Measurements from ENCODE around the gene SLC2A10. TPM values are rescaled to one million over a fixed set of nuclear protein-coding genes. Genes with fewer than 3 reads are reported as not detected.

SLC2A10 gene
- total RNA-seq, 1 experiment from 2014 or later: not detected

DNA sequence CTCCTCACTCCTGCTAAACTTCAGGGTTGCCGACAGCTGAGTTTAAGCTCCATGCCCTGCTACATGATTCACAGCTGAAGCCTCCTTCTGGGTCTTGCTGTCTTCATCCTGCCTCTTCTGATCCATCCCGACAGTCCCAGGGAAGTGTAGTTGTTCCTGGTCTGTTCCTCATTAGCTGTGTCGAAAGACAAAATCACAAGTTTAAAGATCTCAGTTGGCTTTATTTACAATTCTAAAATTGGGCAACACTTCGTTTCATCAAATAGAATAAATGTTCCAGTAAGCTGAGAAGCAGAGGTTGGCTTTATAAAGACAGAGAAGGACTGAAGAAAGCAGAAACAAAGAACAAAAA is 4.1 kb upstream of the SLC2A10 start:
- CTCF ChIA-PET: no interaction called here
- BruUV-seq (replicated peaks): no TSS peak
- TF ChIP-seq EZH2 (IDR thresholded peaks at IDR 0.05; ENCODE audit: borderline replicate concordance, low read depth, low read length, poor library complexity, severe bottlenecking): no peak
- TF ChIP-seq, protein P1, sequence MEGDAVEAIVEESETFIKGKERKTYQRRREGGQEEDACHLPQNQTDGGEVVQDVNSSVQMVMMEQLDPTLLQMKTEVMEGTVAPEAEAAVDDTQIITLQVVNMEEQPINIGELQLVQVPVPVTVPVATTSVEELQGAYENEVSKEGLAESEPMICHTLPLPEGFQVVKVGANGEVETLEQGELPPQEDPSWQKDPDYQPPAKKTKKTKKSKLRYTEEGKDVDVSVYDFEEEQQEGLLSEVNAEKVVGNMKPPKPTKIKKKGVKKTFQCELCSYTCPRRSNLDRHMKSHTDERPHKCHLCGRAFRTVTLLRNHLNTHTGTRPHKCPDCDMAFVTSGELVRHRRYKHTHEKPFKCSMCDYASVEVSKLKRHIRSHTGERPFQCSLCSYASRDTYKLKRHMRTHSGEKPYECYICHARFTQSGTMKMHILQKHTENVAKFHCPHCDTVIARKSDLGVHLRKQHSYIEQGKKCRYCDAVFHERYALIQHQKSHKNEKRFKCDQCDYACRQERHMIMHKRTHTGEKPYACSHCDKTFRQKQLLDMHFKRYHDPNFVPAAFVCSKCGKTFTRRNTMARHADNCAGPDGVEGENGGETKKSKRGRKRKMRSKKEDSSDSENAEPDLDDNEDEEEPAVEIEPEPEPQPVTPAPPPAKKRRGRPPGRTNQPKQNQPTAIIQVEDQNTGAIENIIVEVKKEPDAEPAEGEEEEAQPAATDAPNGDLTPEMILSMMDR (conservative IDR thresholded peaks at IDR 0.05; ENCODE audit: low read depth, low read length): no peak

DNA sequence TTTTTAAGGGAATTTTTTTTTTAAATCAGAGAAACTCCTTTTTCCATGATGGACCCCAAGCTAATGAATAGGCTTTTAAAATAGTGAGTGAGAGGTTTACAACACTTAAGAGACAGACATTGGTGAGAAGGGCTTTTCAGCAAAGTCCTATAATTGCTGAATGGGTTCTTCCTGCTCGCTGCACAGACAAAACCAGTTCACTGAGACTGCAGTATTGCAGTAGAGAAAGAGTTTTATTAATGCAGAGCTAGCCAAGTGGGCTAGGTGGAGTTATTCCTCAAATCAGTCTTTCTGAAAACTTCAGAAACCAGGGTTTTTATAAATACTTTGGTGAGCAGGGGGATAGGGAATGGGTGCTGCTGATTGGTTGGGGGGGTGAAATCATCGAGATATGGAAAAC is 3.2 kb upstream of the SLC2A10 start:
- ChIA-PET CTCF (no interaction called here), POLR2A (ENCODE audit: low non-redundant PET) (no interaction called here)
- Histone ChIP-seq H3K27ac (ENCODE audit: low read depth, low read length, poor library complexity, severe bottlenecking) (no peak overlapping the region), H3K4me1 (ENCODE audit: insufficient read depth, low read length, poor library complexity, severe bottlenecking) (no peaks in the 10 kb centered on the region), H3K36me3 (ENCODE audit: insufficient read depth, low read length, poor library complexity, severe bottlenecking) (no peaks in the 10 kb centered on the region), H3K27me3 (replicated peaks; ENCODE audit: insufficient read depth, low read depth, low read length, poor library complexity) (peaks cover 41% of the 10 kb centered on the region), H3K9me3 (ENCODE audit: low read depth, low read length, poor library complexity, severe bottlenecking) (no peaks in the 10 kb centered on the region), H3K4me3 (ENCODE audit: low read depth, low read length, poor library complexity, severe bottlenecking) (no peak overlapping the region)
- intact Hi-C loops (cut with micrococcal nuclease; ENCODE audit: unreplicated experiment): no loop called here
- no peak for DNase-seq (ENCODE audit: low spot score)
- no TSS peak for BruUV-seq (replicated peaks)
- TF ChIP-seq, protein P1 (conservative IDR thresholded peaks at IDR 0.05; ENCODE audit: low read depth, low read length): no peak
- no peak for TF ChIP-seq EZH2 (IDR thresholded peaks at IDR 0.05; ENCODE audit: borderline replicate concordance, low read depth, low read length, poor library complexity, severe bottlenecking)

More for the DNA sequence above, 4.1 kb upstream of the SLC2A10 start:
- POLR2A ChIA-PET (ENCODE audit: low non-redundant PET): no interaction called here
- intact Hi-C loops (cut with micrococcal nuclease; ENCODE audit: unreplicated experiment): no loop called here
- Histone ChIP-seq H3K9me3 (ENCODE audit: low read depth, low read length, poor library complexity, severe bottlenecking) (no peaks in the 10 kb centered on the region), H3K27me3 (replicated peaks; ENCODE audit: insufficient read depth, low read depth, low read length, poor library complexity) (peaks cover 38% of the 10 kb centered on the region), H3K4me3 (ENCODE audit: low read depth, low read length, poor library complexity, severe bottlenecking) (no peak overlapping the region), H3K4me1 (ENCODE audit: insufficient read depth, low read length, poor library complexity, severe bottlenecking) (no peaks in the 10 kb centered on the region), H3K36me3 (ENCODE audit: insufficient read depth, low read length, poor library complexity, severe bottlenecking) (no peaks in the 10 kb centered on the region), H3K27ac (ENCODE audit: low read depth, low read length, poor library complexity, severe bottlenecking) (no peak overlapping the region)
- no peak for DNase-seq (ENCODE audit: low spot score)

DNA sequence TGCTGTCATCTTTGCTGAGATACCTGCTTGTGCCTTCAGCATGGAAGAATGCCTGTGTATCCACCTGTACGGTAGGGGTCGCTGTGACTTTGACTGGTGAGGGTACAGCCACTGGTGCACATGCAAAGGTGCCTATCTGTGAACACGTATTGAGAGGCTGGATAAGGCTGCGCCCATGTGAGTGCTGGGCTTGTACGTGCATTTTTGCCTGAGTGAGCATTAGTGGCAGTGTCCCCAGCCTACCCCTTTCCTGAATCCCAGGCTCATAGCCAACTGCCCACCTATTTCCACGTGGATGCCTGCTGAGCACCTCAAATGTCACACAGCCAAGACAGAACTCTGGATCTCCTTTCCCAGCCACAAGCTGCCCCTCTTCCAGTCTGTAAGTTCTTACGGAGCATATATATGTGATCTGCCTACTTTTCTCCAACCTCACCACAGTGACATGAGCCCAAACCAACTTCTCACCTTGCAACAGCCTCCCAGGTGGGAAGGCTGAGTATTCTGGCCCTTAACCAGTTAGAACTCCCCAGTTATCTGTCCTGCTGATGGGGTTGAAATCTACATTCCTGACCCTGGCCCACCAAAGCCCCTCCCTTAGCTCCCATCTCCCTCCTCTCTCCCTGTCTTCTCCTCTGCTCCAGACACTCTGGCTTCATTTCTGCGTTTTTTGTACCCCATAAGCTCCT is 1.1 kb upstream of the SLC2A10 start:
- POLR2A ChIA-PET (ENCODE audit: low non-redundant PET): no interaction called here

More for the DNA sequence above, 1.1 kb upstream of the SLC2A10 start:
- CTCF ChIA-PET: no interaction called here
- Histone ChIP-seq H3K27ac (ENCODE audit: low read depth, low read length, poor library complexity, severe bottlenecking) (no peak overlapping the region), H3K36me3 (ENCODE audit: insufficient read depth, low read length, poor library complexity, severe bottlenecking) (no peaks in the 10 kb centered on the region), H3K27me3 (replicated peaks; ENCODE audit: insufficient read depth, low read depth, low read length, poor library complexity) (peaks cover 41% of the 10 kb centered on the region), H3K4me1 (ENCODE audit: insufficient read depth, low read length, poor library complexity, severe bottlenecking) (no peaks in the 10 kb centered on the region), H3K9me3 (ENCODE audit: low read depth, low read length, poor library complexity, severe bottlenecking) (no peaks in the 10 kb centered on the region), H3K4me3 (ENCODE audit: low read depth, low read length, poor library complexity, severe bottlenecking) (no peak overlapping the region)
- no peak for TF ChIP-seq EZH2 (IDR thresholded peaks at IDR 0.05; ENCODE audit: borderline replicate concordance, low read depth, low read length, poor library complexity, severe bottlenecking)
- TF ChIP-seq, protein P1 (conservative IDR thresholded peaks at IDR 0.05; ENCODE audit: low read depth, low read length): peak; percentile 41; the same call in 1 of the 2 replicates
- intact Hi-C loops (cut with micrococcal nuclease; ENCODE audit: unreplicated experiment): no loop called here
- no peak for DNase-seq (ENCODE audit: low spot score)
- no TSS peak for BruUV-seq (replicated peaks)
